ENCODE results near the gene TTC3.

The TTC3 gene

GRCh38 chr21:37060296-37060695, 12.8 kb upstream of the TTC3 start:
- DNase-seq (ENCODE audit: low read depth): no peak

DNA sequence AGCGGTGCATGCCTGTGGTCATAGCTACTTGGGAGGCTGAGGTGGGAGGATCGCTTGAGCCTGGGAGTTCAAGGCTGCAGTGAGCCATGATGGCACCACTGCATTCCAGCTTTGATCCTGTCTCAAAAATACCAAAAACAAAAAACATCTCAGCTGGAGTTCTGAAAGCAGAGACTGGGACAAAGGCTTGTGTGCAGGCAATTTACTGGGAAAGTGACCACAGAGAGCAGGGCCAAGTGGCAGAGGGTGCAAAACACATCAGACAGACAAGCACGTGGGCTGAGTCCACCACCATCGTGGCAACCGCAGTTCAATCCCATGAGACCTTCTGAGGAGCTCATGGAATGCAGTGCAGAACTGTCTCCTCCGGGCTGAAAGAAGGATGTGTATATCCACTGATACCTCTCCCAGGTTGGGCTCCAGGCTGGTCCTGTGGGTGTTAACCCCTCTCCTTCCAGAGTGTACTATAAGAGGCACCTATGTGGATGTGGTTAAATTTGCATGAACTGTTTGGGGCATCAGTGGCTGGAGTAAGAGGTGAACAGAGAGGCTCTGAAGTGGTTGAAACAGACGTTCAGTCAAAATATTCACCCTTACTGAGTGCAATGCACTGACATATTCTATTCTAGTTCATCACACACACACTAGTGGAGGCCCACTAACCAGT, 11.0 kb upstream of the TTC3 start:
- DNase-seq (ENCODE audit: low read depth): no peak

- DNase-seq (ENCODE audit: low read depth): no peak
These were observed 10.5 kb upstream of the TTC3 start for GRCh38 chr21:37062593-37062935.

- no peak for DNase-seq (ENCODE audit: low read depth)
These were observed 9.6 kb upstream of the TTC3 start for GRCh38 chr21:37063433-37063832.

- no peak for DNase-seq (ENCODE audit: low read depth)
These were observed 8.2 kb upstream of the TTC3 start for GRCh38 chr21:37064841-37065240.

DNA sequence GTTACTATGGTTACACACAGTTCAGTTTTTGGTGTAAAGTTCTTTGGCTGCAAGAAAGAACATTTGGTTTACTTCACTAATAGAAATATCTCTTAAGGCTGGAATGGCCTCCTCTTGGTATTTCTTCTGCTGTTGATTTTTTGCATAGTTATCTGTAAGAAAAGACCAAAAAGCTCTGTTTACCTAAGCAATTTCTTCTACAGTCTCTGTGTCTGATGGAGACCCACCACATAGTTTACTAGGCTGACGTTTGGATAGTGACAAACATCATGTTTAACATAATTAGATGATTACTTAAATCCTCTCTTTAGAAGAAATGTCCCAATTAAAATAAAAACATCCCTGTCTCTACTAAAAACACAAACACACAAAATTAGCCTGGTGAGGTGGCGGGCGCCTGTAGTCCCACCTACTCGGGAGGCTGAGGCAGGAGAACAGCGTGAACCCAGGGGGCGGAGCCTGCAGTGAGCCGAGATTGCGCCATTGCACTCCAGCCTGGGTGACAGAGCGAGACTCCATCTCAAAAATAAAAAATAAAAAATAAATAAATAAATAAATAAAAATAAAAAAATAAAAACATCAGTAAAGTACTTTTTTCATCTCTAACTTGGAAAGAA, 7.4 kb upstream of the TTC3 start:
- no peak for DNase-seq (ENCODE audit: low read depth)

DNA sequence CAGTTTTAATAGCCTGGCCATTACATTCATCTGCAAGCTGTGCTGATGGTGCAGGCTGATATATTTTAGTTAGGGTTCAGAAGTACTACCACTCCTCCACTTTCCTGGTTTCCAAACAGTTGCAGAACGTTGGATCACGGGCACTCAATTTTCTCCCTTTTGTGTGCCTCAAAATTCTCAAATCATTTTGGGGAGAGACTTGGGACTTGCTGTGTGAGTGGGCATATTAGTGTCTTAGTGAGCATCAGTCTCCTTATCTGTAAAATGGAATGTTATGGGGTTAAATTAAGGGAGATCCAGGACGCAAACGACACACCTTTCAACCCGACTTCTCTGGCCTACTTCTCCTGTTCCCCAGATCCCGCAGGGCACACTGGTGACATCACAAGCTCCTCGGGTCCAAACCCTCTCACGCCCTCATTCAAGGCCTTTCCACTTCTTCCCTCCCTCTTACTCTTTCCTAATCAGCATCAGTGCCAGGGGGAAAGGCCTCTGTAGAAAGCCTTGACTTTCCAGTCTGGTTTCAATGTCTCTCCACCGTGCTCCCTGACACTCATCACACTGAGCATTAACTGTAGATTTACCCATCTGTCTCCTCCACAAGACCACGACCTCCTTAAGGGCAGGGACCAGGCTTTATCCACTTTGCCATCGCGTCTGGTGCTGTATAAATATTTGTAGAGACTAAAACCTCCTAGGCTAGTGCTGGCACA, 1.3 kb upstream of the TTC3 start:
- no peak for DNase-seq (ENCODE audit: low read depth)

DNA sequence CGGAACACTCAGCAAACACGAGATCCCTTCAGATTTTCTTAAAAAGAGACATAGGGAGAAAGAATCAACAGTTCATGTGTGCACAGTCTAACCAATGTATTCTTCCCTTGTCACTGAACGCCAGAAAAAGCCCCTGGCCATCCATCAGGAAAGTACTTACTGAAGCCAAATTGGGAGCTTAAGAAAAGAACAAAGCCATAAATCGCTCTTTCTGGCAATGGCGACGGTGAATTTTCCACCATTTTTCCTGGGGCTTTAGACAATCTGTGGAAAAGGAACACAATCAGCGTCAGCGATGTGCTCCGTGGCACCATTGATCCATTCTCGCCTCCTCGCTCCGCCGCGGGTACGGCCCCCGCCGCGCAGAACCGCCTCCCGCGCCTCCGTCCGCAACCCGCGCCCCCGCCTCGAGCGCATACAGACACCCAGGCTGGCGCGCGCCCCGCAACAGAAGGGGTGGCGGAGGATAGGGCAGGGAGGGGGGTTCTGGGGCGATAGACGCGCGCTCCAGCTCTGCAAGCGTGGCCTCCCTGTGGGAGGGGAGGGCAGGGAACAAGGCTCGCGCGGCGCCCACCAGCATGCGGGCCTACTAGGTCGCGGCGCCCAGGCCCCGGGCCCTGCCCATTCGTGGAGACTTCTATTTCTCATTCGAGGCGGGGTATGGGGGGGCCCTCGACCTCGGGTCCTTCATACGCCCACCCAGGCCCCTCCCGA, 623 bp upstream of the TTC3 start:
- peak; percentile 61 for DNase-seq (ENCODE audit: low read depth)

GRCh38 chr21:37073417-37074196, 553 bp downstream of the TTC3 start:
- peak; percentile 34 for DNase-seq (ENCODE audit: low read depth)

DNA sequence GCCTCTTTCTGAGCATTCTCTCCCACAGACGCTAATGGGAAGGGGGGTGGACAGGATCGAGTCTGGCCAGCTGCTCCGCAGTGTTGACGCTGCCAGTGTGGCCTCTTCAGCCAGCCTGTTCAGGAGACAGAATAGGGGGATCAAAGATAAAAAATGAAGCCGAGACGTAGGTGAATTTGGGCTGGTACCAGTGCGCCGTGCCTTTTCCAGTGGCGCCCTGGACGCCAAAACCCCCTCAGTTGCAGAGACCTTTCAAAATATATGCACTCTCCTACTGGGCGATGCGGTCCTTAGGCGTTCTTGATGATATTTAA, 1.1 kb downstream of the TTC3 start:
- DNase-seq (ENCODE audit: low read depth): no peak

DNA sequence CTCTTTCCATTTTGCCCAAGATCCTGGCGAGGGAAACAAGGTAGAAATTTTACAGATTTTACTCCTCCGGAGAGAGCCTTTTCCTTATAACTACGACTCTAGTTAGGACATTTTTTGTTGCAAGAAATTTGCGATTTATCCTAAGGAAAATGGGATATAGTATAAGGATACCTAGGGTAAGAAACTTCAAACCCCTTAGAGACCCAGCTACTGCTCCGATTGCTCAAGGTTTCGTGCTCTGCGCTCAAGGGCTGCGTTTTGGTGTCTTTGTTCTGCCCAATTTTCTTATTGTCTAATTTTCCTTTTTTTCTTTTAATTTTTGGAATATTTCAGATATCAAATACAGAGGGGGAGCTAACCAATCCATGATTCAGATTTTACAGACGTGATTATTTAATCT, 1.5 kb downstream of the TTC3 start:
- DNase-seq (ENCODE audit: low read depth): no peak

DNA sequence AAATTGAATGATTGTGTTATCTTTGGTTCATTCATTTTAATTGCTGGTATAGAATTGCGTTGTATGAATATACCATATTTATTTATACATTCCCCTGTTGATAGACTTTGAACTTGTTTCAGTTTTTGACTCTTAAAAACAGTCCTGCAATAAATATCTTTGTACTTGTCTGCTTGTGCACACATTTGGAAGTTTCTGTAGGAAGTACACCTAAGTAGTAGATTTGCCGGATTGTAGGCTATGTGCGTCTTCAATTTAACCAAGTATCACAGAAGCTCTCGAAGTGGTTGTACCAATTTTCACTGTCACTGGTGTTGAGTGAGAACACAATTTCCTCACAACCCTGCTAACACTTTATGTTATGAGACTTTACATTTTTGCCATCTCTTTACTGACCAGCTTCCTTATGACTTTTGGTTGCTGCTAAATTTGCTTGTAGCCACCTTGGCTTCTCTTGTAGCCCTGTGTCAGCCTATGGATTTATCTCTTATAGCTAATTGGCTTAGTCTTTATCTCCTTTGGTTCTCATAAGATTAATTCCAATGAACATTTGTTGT, 2.2 kb downstream of the TTC3 start:
- DNase-seq (ENCODE audit: low read depth): no peak

DNA sequence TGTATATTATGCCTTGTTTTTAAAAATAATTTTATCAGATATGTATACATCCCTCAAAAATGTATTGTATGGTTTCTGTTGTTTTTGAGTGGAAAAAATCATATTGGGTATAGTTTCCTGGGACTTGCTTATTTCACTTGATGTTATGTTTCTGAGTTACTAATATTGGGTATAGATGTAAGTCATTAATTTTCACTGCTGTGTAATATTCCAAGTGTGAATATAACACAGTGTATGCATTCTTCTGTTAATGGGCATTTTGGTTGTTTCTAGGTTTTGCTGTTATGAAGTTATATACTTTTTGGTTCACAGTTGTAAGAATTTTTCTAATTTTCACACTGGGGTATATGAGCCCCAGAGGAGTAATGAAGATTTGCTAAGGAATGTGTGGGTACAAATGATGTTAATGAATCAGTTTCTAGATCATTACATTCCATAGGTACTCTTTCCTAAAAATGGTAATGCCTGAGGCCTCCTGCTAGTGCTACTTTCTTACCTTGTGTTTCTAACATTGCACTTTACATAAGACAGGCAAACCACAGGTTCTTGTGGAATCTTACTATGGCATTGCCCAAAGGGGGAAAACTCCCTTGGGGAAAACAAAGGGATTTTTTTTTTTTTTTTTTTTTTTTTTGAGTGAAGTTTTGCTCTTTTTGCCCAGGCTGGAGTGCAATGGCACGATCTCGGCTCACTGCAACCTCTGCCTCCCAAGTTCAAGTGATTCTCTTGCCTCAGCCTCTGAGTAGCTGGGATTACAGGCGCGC, 3.2 kb downstream of the TTC3 start:
- no peak for DNase-seq (ENCODE audit: low read depth)

DNA sequence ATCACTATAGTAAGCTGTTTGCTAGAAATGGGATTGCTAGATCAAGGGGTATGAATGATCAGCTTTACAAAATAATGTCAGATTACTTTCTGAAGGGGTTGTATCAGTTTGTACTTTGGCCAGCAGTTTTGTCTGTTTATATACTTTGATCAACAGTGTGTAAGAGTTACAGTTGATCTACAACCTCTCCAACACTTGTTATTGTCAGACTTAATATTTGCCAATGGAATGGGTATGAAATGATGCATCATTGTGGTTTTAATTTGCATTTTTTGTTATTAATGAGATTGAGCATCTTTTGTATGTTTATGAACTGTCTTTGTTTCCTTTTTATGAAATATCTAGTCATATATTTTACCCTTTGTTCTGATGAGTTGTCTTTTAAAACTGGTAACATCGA, 4.3 kb downstream of the TTC3 start:
- DNase-seq (ENCODE audit: low read depth): no peak

- DNase-seq (ENCODE audit: low read depth): no peak
These were observed 6.3 kb downstream of the TTC3 start for GRCh38 chr21:37079211-37079824.

DNA sequence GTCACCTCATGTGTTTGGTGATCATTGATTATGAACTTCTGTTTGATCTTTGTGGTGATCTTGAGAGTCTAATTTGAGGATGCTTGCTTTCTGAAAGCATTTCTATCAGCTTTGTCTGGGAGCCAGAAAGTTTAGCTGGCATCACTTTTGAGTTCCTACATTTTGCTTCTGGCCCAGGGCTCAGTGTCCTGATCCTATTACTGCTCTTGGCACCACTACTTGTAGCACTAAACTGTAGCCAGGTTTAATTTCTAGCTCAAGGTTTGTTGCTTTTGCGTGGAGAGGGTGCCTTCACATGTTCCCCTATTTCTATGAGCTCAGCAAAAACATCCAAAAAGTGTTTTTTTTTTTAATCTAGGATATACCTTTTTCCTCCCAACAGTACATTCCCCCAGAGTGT, 9.3 kb downstream of the TTC3 start:
- no peak for DNase-seq (ENCODE audit: low read depth)

- DNase-seq (ENCODE audit: low read depth): no peak
These were observed 9.9 kb downstream of the TTC3 start for GRCh38 chr21:37082856-37083528.

DNA sequence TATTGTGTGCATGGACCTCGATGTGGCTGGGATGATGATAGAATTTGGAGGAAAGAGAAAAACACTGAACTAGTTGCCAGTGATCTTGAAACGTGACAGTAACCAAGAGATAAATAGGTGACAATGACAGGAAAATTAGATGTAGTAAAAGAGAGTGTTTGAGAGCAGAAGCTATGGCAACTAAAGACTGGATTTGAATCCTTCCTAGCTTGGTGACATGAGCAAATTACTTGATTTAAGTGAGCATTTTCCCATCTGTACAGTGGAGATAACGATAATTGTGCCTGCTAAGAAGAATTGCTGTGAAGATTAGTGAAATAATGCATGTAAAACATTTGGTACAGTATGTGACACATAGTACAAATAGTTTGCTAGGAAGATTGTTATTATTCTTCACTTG, 12.7 kb downstream of the TTC3 start:
- DNase-seq (ENCODE audit: low read depth): no peak

DNA sequence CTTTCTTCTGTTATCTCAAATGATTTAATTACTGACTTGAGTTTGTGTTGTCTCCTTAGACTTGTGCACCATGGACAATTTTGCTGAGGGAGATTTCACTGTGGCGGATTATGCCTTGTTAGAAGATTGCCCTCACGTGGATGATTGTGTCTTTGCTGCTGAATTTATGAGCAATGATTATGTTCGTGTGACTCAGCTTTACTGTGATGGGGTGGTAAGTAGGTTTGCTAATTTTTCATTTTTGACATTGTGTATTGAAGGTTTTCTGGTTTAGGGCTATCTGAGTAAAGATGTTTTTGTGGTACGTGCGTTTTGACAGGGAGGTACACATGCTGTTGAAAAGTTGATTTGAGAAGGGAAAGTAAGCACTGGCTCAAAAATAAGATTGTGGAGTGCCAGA, 14.1 kb downstream of the TTC3 start:
- no peak for DNase-seq (ENCODE audit: low read depth)

DNA sequence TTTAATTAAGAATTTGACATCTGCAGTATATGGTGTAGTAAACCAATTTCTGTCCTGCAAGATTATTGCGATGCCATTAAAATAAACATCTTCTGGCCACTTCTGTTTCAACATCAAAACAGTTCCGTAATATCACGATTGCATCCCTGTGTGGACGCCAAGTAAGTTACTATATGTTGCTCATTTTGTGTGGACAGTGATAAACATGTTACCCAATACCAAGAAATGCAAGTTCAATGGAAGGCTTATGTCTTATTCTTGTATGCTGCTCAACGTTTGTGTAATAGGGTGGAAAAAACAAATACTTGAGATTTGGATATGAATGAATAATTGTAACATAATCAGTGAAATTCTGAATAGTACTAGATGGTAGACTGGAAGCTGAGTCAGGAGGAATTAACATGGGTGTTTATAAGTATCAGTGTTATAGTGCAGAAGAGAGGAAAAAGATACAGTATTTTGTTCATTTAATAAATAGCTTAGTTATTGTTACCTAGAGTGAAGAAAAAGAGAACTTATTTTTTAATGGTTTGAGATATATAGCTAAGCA, 15.2 kb downstream of the TTC3 start:
- no peak for DNase-seq (ENCODE audit: low read depth)
